Measurements from ENCODE around the gene SRP9. TPM values are rescaled to one million over a fixed set of nuclear protein-coding genes. Genes with fewer than 3 reads are reported as not detected.

Gene SRP9
- total RNA-seq, 4 donors from 2014 or later = 196 to 297 (median 260) TPM

- Histone ChIP-seq H3K27ac (no peak overlapping the region), H3K9me3 (no peaks in the 10 kb centered on the region), H3K27me3 (no peaks in the 10 kb centered on the region), H3K4me1 (peaks cover 21 to 32% of the 10 kb centered on the region in 2 donors), H3K36me3 (no peaks in the 10 kb centered on the region), H3K4me3 (replicated peaks in 1 of 3) (no peak overlapping the region)
- DNase-seq = no peak
- 52 to 71% methylated on average over 10 of the region's 10 CpGs for WGBS, 2 donors
- TF ChIP-seq CTCF (IDR thresholded peaks at IDR 0.05) (no peak), POLR2A (IDR thresholded peaks at IDR 0.05) (no peak)
- intact Hi-C loops (cut with DNase I) = no loop called here
Measured at GRCh38 chr1:225736437-225737098, 41.1 kb upstream of the SRP9 start.

- no peak for DNase-seq
- Histone ChIP-seq H3K27me3 (no peaks in the 10 kb centered on the region), H3K9me3 (no peaks in the 10 kb centered on the region), H3K36me3 (no peaks in the 10 kb centered on the region), H3K27ac (no peak overlapping the region), H3K4me1 (peaks cover 21 to 32% of the 10 kb centered on the region in 2 donors), H3K4me3 (replicated peaks in 1 of 3) (no peak overlapping the region)
- TF ChIP-seq POLR2A (IDR thresholded peaks at IDR 0.05) = no peak
- no peak for TF ChIP-seq CTCF (IDR thresholded peaks at IDR 0.05)
- intact Hi-C loops (cut with DNase I) = no loop called here
- WGBS, 2 donors = 52 to 71% methylated on average over 3 of the region's 3 CpGs
Measured at GRCh38 chr1:225737161-225737560, 40.5 kb upstream of the SRP9 start.

- no peaks in the 10 kb centered on the region for H3K9me3 ChIP-seq
- intact Hi-C loops (cut with DNase I) = no loop called here
- peaks cover 21 to 32% of the 10 kb centered on the region in 2 donors for H3K4me1 ChIP-seq
- H3K27me3 ChIP-seq = no peaks in the 10 kb centered on the region
- no peak for DNase-seq
- no peak overlapping the region for H3K4me3 ChIP-seq (replicated peaks in 1 of 3)
- TF ChIP-seq POLR2A (IDR thresholded peaks at IDR 0.05) (no peak), CTCF (IDR thresholded peaks at IDR 0.05) (no peak)
- no peak overlapping the region for H3K27ac ChIP-seq
- no peaks in the 10 kb centered on the region for H3K36me3 ChIP-seq
- 94 to 98% methylated on average over 3 of the region's 3 CpGs for WGBS, 2 donors
Measured at GRCh38 chr1:225737866-225738265, 39.8 kb upstream of the SRP9 start.

- intact Hi-C loops (cut with DNase I) = no loop called here
- no peak for DNase-seq
- H3K9me3 ChIP-seq = no peaks in the 10 kb centered on the region
- no peak overlapping the region for H3K4me3 ChIP-seq (replicated peaks in 1 of 3)
- TF ChIP-seq POLR2A (IDR thresholded peaks at IDR 0.05) = no peak
- TF ChIP-seq CTCF (IDR thresholded peaks at IDR 0.05) = no peak
- H3K36me3 ChIP-seq = no peaks in the 10 kb centered on the region
- H3K27me3 ChIP-seq = no peaks in the 10 kb centered on the region
- H3K27ac ChIP-seq = no peak overlapping the region
- H3K4me1 ChIP-seq = peaks cover 21 to 25% of the 10 kb centered on the region in 2 donors
- 91 to 95% methylated on average over 2 of the region's 2 CpGs for WGBS, 2 donors
Measured at GRCh38 chr1:225738763-225739162, 38.9 kb upstream of the SRP9 start.

GRCh38 chr1:225739542-225740107, 38.0 kb upstream of the SRP9 start:
- no peaks in the 10 kb centered on the region for H3K27me3 ChIP-seq
- intact Hi-C loops (cut with DNase I) = no loop called here
- no peaks in the 10 kb centered on the region for H3K9me3 ChIP-seq
- TF ChIP-seq POLR2A (IDR thresholded peaks at IDR 0.05) = no peak
- TF ChIP-seq CTCF (IDR thresholded peaks at IDR 0.05) = no peak
- H3K4me3 ChIP-seq (replicated peaks in 1 of 3) = no peak overlapping the region
- 91 to 95% methylated on average over 5 of the region's 5 CpGs for WGBS, 2 donors
- DNase-seq = no peak
- H3K36me3 ChIP-seq = no peaks in the 10 kb centered on the region
- H3K27ac ChIP-seq = no peak overlapping the region
- H3K4me1 ChIP-seq = peaks cover 21 to 25% of the 10 kb centered on the region in 2 donors
